Activated naive CD4-positive, alpha-beta T cell treated with Interleukin-2 at 50 U/mL for 16 hours (primary cell): ENCODE data around the gene MEIS3.
A peak's percentile ranks its signal among the peaks of the same experiment; 100 is the strongest.

Experiments used
- DNase-seq: peaks from one replicate; pipeline ENCODE4 v3.0.0-alpha.2; 2020

The MEIS3 gene

GRCh38 chr19:47434088-47434487, 14.8 kb upstream of the MEIS3 start:
- DNase-seq, result no peak

DNA sequence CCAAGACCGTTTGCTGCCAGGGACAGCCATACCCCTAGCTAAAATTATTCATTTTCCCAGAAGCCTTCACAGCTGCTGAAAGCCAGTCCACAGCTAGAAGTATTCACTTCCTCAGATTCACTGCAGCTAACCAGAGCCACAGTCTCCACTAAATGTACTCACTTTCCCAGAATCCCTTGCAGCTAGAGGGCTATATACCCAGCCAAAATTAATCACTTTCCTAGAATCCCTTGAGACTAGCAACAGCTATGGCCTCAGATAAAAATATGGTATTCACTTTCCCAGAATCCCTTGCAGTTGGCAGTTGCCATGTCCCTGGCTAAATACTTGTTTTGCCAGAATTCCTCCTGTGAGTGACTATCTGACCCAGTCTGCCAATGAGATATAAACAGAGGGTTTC, 13.8 kb upstream of the MEIS3 start:
- no peak for DNase-seq

- DNase-seq, result no peak
These were observed 13.2 kb upstream of the MEIS3 start for GRCh38 chr19:47432499-47432898.

GRCh38 chr19:47432091-47432490, 12.8 kb upstream of the MEIS3 start:
- no peak for DNase-seq

- peak; percentile 25 for DNase-seq
These were observed 10.9 kb upstream of the MEIS3 start for GRCh38 chr19:47430041-47430802.

- DNase-seq, result no peak
These were observed 9.9 kb upstream of the MEIS3 start for GRCh38 chr19:47429140-47429793.

GRCh38 chr19:47428177-47428894, 9.0 kb upstream of the MEIS3 start:
- DNase-seq, result peak; percentile 79

DNA sequence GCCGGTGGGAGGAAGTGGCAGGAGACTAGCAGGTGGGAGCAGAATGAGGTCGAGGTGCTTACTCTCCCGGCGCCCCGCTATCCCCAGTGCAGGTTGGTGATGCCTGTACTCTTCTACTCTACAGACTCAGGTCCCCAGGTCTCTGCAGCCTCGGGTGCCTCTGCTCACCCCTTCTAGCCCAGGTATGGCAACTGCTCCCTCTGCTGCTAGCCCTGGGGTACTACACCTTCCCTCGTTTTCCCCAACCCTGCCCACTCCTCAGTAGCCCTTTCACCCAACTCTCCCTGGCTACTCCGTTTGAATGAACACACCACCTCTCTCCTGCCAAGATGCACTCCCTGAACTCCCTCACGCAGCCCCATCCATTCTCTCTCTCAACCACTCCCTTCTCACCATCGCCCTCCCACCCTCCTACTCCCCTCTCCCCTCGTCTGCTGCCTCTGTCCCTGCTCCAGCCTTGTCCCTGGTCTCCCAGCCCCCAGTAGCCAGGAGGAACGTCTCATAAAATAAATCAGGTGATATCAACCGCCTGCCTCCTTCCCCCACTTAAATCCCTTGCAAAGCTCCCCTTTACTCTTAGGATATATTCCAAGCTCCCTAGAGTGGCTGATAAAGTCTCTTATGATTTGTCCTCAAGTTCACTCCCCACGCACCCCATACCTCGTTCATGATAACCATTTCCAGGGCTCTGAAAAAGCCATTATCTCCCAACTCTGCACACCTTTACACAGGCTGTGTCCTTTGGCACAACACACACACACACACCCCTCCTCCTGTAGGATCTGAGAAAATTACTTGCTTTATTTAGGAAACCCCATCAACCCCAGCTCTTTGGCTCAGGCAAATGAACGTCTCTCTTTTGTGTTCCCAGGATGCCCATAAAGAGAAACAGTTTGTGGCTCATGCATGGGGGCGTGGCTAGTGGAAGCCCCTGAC, 8.2 kb upstream of the MEIS3 start:
- DNase-seq, result peak; percentile 75

GRCh38 chr19:47423203-47423882, 4.0 kb upstream of the MEIS3 start:
- no peak for DNase-seq

- no peak for DNase-seq
These were observed 3.3 kb upstream of the MEIS3 start for GRCh38 chr19:47422417-47423163.

GRCh38 chr19:47421844-47422395, 2.6 kb upstream of the MEIS3 start:
- no peak for DNase-seq

DNA sequence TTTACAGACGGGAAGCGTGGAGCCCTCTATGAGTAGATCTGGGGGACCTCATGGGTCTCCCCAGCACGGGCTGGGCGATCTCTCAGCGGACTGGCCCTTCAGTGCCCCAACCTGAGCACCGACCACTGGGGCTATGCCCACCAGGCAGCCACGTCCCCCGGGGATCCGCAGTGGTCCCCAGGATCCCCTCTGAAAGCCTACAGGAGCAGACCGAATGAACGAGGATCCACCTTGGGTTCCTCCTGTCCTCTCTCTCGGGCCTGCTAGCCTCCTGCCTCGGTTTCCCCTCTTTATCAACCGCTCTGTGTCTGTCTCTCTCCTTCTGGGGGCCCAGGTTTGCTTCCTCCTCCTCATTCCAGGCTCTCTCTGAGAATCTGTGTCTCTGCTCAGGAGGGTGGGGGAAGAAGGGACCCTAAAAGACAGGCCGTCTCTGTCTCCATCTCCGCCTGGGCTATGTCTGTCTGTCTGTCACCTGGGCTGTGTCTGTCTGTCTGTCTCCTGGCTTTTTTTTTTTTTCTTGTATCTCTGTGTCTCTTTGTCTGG, 2.0 kb upstream of the MEIS3 start:
- DNase-seq, result no peak

GRCh38 chr19:47419789-47420188, 462 bp upstream of the MEIS3 start:
- no peak for DNase-seq

DNA sequence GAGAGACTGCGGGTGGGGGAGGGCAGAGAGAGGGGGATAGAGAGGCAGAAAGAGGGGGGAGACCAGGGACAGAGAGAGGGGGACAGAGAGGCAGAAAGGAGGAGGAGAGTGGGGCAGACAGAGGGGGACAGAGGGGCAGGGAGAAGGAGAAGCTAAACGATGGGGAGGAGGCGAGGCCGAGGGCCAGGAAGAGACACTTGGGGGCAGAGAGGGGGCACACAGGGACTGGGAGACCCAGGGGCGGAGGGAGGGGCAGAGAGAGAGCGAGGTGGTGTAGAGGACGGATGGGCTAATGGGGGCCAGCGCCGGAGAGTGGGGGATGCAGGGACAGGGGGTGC, 666 bp downstream of the MEIS3 start:
- no peak for DNase-seq

DNA sequence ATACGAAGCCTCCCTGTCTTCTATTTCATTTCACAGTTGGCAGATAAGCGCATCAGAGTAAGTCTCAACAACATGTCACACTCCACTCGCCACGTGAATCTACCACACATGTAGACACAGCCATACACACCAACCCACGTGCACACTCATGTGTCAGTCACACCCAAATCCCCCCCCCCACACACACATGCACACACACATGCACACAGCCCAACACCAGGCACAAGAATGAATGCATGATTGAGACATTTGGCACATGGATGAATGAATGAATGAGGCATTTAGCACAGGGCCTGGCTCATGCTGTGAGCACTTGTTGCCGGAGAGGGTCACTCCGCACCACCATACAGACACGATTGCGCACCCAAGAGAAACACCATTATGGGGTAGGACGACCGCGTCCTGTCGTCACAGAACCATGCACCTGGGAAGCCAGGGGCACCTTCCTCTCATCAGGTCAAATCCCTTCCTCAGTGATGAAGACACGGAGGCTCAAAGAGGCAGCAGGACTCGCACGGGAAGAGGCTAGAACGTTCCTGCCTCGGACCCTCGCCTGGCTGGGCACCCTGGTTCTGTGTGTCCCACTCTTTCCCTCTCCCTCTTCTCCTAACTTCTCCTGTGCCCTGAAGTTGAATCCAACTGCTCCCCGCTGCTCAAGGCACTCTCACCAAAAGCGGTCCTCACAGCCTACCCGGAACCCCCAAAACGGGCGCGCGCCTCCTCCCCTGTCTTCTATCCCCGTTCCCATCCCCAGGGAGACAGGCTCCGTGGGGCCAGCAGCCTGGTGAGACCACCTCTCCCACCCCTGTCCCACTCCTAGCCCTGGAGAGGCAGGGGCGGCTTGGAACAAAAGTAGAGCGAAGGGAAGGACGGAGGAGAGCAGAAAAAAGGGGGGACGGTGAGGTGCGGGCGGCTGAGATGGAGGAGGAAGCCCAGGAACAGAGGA, 1.3 kb downstream of the MEIS3 start:
- DNase-seq, result peak; percentile 21

- DNase-seq, result no peak
These were observed 2.1 kb downstream of the MEIS3 start for GRCh38 chr19:47417107-47417745.

- DNase-seq, result no peak
These were observed 2.7 kb downstream of the MEIS3 start for GRCh38 chr19:47416643-47416985.

DNA sequence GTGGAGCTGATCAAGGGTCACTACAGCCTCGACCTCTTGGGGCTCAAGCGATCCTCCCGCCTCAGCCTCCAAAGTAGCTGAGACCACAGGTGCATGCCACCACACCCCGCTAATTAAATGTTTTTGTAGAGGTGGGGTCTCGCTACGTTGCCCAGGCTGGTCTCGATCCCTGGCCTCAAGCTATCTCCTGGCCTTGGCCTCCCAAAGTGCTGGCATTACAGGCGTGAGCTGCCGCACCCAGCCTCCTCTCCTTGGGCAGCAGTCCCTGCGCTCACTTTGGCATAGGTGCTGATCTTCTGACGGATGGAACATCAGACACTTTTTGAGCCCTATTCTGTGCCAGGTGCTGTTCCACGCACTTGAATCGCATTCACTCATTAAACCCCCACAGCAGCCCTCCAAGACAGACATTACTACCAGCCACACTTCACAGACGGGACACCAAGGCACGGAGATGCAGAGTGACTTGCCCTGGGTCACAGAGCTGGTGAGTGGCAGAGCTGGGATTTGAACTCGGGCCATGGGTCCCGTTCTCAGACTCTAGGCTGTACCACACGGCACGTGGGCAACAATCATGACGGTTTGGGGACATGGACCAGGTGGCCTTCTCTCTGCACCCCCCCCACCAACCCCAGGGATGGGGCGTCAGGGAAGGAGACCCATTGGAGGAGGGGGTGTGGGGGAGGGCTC, 3.2 kb downstream of the MEIS3 start:
- no peak for DNase-seq

DNA sequence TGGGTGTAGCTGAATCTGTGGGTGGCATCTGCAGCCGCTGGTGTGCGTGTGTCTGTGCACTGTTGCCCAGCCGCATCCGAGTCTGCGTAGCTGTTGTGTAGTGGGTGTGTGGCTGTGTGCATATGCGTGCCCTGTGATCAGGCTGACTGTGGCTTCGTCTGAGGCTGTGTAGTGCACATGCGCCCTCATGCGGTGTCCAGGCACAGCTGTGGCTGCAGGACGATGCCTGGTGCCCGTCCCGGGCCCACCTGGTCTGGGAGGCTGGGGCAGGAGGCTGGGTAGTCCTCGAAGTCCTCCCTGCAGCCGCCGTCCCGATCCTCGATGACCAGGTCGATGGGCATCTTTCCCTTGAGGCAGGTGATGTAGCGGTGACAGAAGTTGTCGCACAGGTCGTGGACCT, 4.9 kb downstream of the MEIS3 start:
- DNase-seq, result no peak
